H1 (cell line): Measurements from ENCODE around the gene CYP2F1. TPM values are rescaled to one million over a fixed set of nuclear protein-coding genes. Genes with fewer than 3 reads are reported as not detected.

Source experiments
- SP2 ChIP-seq: IDR thresholded peaks from 2 replicates; pipeline ENCODE4 v1.6.1; 2012; ENCODE audit warnings: mild to moderate bottlenecking, low read length, inconsistent platforms
- polyA plus RNA-seq, 7 experiments: library from polyadenylated mRNA; depleted of rRNA in 3 of 7; stranded (reverse) in 5 of 7; unstranded in 2 of 7; fragments of >200 nt in 5 of 7; fragments of 200-250 nt in 2 of 7; gene quantifications; 1 replicate in 5 of 7; 2 replicates in 1 of 7; 4 replicates in 1 of 7; pipeline versions ENCODE4 v1.2.1 to v1.2.3, GENCODE V29; 2011 to 2013; ENCODE audit warnings: missing spikeins in 2 of 7, mixed read lengths in 2 of 7
- total RNA-seq: library from RNA; stranded (reverse); fragmentation: NEBNext Ultra II Directional; extraction: Animal tissue kit (Norgen Biotek cat#: 25700); gene quantifications from 2 replicates; pipeline ENCODE4 v1.2.1, GENCODE V29; 2021

Gene CYP2F1
- total and polyA plus RNA-seq, 2 of the 8 experiments (the other 6 are each of a cell fraction or from before 2014, with no cell fraction given) = 0.17 TPM; not detected in 1

- no peak for TF ChIP-seq SP2
Measured at GRCh38 chr19:41136636-41137455, 22.6 kb downstream of the CYP2F1 start (continued).
